ENCODE results near the gene ATXN1. TPM values are rescaled to one million over a fixed set of nuclear protein-coding genes. Genes with fewer than 3 reads are reported as not detected.

ATXN1 gene
- polyA plus RNA-seq, 1 donor from 2014 or later: 28.2 TPM

DNA sequence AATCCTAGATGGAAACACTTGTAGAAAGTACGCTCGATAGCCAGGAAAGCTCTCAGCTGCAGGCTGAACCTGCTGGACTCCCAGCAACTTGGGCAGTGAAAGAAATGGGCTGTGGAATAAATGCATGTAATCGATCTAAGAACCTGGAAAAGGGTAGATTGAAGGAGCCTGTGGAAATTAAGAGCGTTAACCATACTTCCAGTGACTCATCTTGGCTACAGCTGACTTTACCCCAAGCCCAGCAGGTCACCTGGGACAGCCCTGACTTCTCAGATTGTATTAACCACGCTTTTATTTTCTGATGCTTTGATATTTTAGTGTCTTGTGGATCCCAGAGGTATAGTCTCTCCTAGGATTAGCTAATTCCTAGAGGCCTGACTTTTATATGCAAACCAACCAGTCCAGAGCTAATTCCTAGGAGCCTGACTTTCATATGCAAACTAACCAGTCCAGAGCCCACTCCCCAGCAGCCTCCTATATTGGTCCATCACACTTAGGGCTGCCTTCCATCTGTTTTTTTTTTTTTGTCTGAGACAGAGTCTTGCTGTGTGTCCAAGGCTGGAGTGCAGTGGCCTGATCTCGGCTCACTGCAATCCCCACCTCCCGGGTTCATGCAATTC lies 436.5 kb downstream of the ATXN1 start:
- H3K36me3 ChIP-seq (ENCODE audit: insufficient read depth, low read length): peaks cover 9% of the 10 kb centered on the region
- H3K9ac ChIP-seq (ENCODE audit: low read length): no peak overlapping the region
- TF ChIP-seq MXI1 (conservative IDR thresholded peaks at IDR 0.05; ENCODE audit: poor library complexity, severe bottlenecking): no peak
- TF ChIP-seq SMC3 (conservative IDR thresholded peaks at IDR 0.05; ENCODE audit: poor library complexity): no peak
- no peak for TF ChIP-seq EP300 (conservative IDR thresholded peaks at IDR 0.05; ENCODE audit: poor library complexity, severe bottlenecking)
- no peak for TF ChIP-seq TAF1 (IDR thresholded peaks at IDR 0.05; ENCODE audit: low read depth)
- no peak for TF ChIP-seq RAD21 (conservative IDR thresholded peaks at IDR 0.05)
- TF ChIP-seq, protein P1, sequence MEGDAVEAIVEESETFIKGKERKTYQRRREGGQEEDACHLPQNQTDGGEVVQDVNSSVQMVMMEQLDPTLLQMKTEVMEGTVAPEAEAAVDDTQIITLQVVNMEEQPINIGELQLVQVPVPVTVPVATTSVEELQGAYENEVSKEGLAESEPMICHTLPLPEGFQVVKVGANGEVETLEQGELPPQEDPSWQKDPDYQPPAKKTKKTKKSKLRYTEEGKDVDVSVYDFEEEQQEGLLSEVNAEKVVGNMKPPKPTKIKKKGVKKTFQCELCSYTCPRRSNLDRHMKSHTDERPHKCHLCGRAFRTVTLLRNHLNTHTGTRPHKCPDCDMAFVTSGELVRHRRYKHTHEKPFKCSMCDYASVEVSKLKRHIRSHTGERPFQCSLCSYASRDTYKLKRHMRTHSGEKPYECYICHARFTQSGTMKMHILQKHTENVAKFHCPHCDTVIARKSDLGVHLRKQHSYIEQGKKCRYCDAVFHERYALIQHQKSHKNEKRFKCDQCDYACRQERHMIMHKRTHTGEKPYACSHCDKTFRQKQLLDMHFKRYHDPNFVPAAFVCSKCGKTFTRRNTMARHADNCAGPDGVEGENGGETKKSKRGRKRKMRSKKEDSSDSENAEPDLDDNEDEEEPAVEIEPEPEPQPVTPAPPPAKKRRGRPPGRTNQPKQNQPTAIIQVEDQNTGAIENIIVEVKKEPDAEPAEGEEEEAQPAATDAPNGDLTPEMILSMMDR (IDR thresholded peaks at IDR 0.05; ENCODE audit: poor library complexity, severe bottlenecking): no peak
- TF ChIP-seq POLR2AphosphoS5 (IDR thresholded peaks at IDR 0.05): no peak
- no peak for TF ChIP-seq EZH2 (IDR thresholded peaks at IDR 0.05; ENCODE audit: borderline replicate concordance, insufficient read depth, low read length, poor library complexity, severe bottlenecking)
- H3K79me2 ChIP-seq (replicated peaks; ENCODE audit: insufficient read depth, low read length): no peaks in the 10 kb centered on the region
- H2AFZ ChIP-seq (ENCODE audit: low read depth, low read length): no peak overlapping the region
- H3K27ac ChIP-seq (ENCODE audit: low read length): no peak overlapping the region
- no peak overlapping the region for H3K4me3 ChIP-seq (ENCODE audit: low read length)
- H3K27me3 ChIP-seq (ENCODE audit: insufficient read depth, low read depth, low read length): no peaks in the 10 kb centered on the region
- no peaks in the 10 kb centered on the region for H4K20me1 ChIP-seq (ENCODE audit: insufficient read depth)
- H3K4me2 ChIP-seq (ENCODE audit: low read length): no peak overlapping the region
- peaks cover 3% of the 10 kb centered on the region for H3K9me3 ChIP-seq (ENCODE audit: low read length)
- H3F3A ChIP-seq (ENCODE audit: insufficient read depth, low read length, poor library complexity, severe bottlenecking): peaks cover 2% of the 10 kb centered on the region
- H3K9me2 ChIP-seq (ENCODE audit: insufficient read depth, low read length): no peaks in the 10 kb centered on the region

DNA sequence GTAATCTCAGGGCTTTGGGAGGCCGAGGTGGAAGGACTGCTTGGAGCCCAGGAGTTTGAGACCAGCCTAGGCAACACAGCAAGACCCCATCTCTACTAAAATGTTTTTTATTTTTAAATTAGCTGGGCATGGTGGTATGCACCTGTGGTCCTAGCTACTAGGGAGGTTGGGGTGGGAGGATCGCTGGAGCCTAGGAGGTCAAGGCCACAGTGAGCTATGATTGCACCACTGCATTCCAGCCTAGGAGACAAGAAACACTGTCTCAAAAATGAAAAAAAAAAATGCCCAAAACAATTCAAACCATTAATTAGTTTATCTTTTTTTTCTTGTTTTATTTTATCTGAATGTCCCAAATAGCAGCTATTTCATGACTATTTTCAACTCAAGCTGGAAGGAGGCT lies 437.1 kb downstream of the ATXN1 start:
- peaks cover 3% of the 10 kb centered on the region for H3K9me3 ChIP-seq (ENCODE audit: low read length)
- peak overlapping the region; percentile 89 for H3K27ac ChIP-seq (ENCODE audit: low read length)
- H3K27me3 ChIP-seq (ENCODE audit: insufficient read depth, low read depth, low read length): no peaks in the 10 kb centered on the region
- H3K9ac ChIP-seq (ENCODE audit: low read length): no peak overlapping the region
- TF ChIP-seq MXI1 (conservative IDR thresholded peaks at IDR 0.05; ENCODE audit: poor library complexity, severe bottlenecking): no peak
- no peak for TF ChIP-seq TAF1 (IDR thresholded peaks at IDR 0.05; ENCODE audit: low read depth)
- no peak for TF ChIP-seq EP300 (conservative IDR thresholded peaks at IDR 0.05; ENCODE audit: poor library complexity, severe bottlenecking)
- no peak for TF ChIP-seq EZH2 (IDR thresholded peaks at IDR 0.05; ENCODE audit: borderline replicate concordance, insufficient read depth, low read length, poor library complexity, severe bottlenecking)
- TF ChIP-seq, protein P1 (IDR thresholded peaks at IDR 0.05; ENCODE audit: poor library complexity, severe bottlenecking): no peak
- no peak for TF ChIP-seq RAD21 (conservative IDR thresholded peaks at IDR 0.05)
- TF ChIP-seq POLR2AphosphoS5 (IDR thresholded peaks at IDR 0.05): no peak
- H2AFZ ChIP-seq (ENCODE audit: low read depth, low read length): no peak overlapping the region
- H4K20me1 ChIP-seq (ENCODE audit: insufficient read depth): no peaks in the 10 kb centered on the region
- H3K79me2 ChIP-seq (replicated peaks; ENCODE audit: insufficient read depth, low read length): no peaks in the 10 kb centered on the region
- peaks cover 2% of the 10 kb centered on the region for H3F3A ChIP-seq (ENCODE audit: insufficient read depth, low read length, poor library complexity, severe bottlenecking)
- no peak overlapping the region for H3K4me2 ChIP-seq (ENCODE audit: low read length)
- no peaks in the 10 kb centered on the region for H3K9me2 ChIP-seq (ENCODE audit: insufficient read depth, low read length)
- H3K36me3 ChIP-seq (ENCODE audit: insufficient read depth, low read length): peaks cover 9% of the 10 kb centered on the region
- no peak overlapping the region for H3K4me3 ChIP-seq (ENCODE audit: low read length)

Measured in neural cell (in vitro differentiated cells).